Rectal smooth muscle tissue (tissue), 1 donor: ENCODE data around the gene CCDC73.
"Not testable (repeated sequence)": the region's sequence is repeated elsewhere in the genome, so short reads cannot be mapped to it uniquely, and the experiment has no call there.

Source experiments
- H3K27ac ChIP-seq: one replicate; pipeline ENCODE4 v1.7.0; 2013; ENCODE audit warnings: low read depth, low read length, inconsistent platforms
- H3K27me3 ChIP-seq: one replicate; pipeline ENCODE4 v1.7.0; 2013; ENCODE audit warnings: low read length; ENCODE audit not compliant: control insufficient read depth, insufficient read depth
- H3K36me3 ChIP-seq: one replicate; pipeline ENCODE4 v1.7.0; 2013; ENCODE audit warnings: low read length; ENCODE audit not compliant: control insufficient read depth, insufficient read depth
- H3K4me1 ChIP-seq: one replicate; pipeline ENCODE4 v1.7.0; 2013; ENCODE audit warnings: low read length; ENCODE audit not compliant: control insufficient read depth, insufficient read depth
- H3K4me3 ChIP-seq: one replicate; pipeline ENCODE4 v1.7.0; 2013; ENCODE audit warnings: low read length
- H3K9ac ChIP-seq: one replicate; pipeline ENCODE4 v1.7.0; 2013; ENCODE audit warnings: low read length

CCDC73 gene

GRCh38 chr11:32827276-32827675 lies 32.8 kb upstream of the CCDC73 start:
- H3K36me3 ChIP-seq = no peaks in the 10 kb centered on the region
- no peak overlapping the region for H3K4me3 ChIP-seq
- no peaks in the 10 kb centered on the region for H3K27me3 ChIP-seq
- H3K27ac ChIP-seq = no peak overlapping the region
- H3K9ac ChIP-seq = no peak overlapping the region
- no peaks in the 10 kb centered on the region for H3K4me1 ChIP-seq

- Histone ChIP-seq H3K27ac (no peak overlapping the region), H3K36me3 (no peaks in the 10 kb centered on the region), H3K9ac (no peak overlapping the region)
These were observed 31.7 kb upstream of the CCDC73 start for GRCh38 chr11:32826113-32826512.

GRCh38 chr11:32823617-32824016 lies 29.2 kb upstream of the CCDC73 start:
- H3K27ac ChIP-seq, H3K36me3 ChIP-seq, H3K27me3 ChIP-seq, H3K9ac ChIP-seq, H3K4me1 ChIP-seq, H3K4me3 ChIP-seq: not testable (repeated sequence)

More at GRCh38 chr11:32826113-32826512, 31.7 kb upstream of the CCDC73 start:
- no peak overlapping the region for H3K4me3 ChIP-seq
- no peaks in the 10 kb centered on the region for H3K27me3 ChIP-seq
- no peaks in the 10 kb centered on the region for H3K4me1 ChIP-seq

DNA sequence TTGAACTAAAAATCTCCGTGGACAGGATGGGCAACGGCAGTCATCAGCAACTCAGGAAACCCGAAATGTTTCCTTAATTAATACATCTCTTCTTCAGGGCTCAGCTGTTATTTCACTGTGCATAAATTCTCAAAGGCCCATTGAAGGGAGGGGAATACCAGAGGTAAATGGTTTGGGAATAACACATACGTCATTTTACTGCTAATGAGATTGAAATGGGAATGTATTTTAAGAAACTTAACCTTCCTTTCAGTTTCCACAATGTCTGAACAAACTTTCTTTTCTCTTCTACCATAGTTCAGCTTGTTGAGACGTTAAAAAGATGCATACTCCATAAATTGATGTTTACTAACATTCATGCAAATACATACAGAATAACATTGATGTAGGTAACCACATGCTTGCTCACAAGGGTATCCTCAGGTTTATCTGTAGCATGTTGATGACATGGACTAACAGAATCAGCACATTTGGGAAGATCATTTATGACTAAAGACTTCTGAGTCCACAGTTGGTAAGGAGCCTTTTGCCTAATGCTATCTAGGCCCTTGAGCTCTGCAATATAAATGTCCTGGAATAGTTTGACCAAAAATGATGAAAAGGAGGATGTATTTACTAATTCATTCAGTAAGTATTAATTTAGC lies 27.6 kb upstream of the CCDC73 start:
- Histone ChIP-seq H3K9ac (no peak overlapping the region), H3K27ac (no peak overlapping the region), H3K4me3 (no peak overlapping the region), H3K36me3 (no peaks in the 10 kb centered on the region), H3K4me1 (no peaks in the 10 kb centered on the region), H3K27me3 (no peaks in the 10 kb centered on the region)

GRCh38 chr11:32821517-32821916 lies 27.1 kb upstream of the CCDC73 start:
- Histone ChIP-seq H3K27me3 (no peaks in the 10 kb centered on the region), H3K4me3 (no peak overlapping the region), H3K4me1 (no peaks in the 10 kb centered on the region), H3K36me3 (no peaks in the 10 kb centered on the region), H3K27ac (no peak overlapping the region), H3K9ac (no peak overlapping the region)

DNA sequence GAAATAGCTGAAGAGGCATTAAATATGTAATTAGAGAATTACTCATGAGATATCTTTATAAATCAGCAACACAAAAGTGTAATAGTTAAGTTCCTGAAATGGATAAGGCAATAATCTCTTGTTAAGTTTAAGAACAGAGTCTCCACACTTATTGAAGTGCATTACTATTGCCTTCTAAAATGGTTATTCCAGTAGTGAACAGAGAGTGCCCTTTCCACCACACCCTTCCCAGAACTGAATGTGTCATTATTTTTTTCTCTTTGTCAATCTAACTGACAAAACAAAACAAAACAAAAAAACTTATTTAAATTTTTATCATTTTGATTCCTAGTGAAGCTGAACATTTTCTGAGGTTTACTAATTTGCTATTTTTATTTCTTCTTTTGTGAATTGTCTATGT lies 26.0 kb upstream of the CCDC73 start:
- Histone ChIP-seq H3K9ac (no peak overlapping the region), H3K4me3 (no peak overlapping the region), H3K27ac (no peak overlapping the region), H3K4me1 (no peaks in the 10 kb centered on the region), H3K27me3 (no peaks in the 10 kb centered on the region), H3K36me3 (no peaks in the 10 kb centered on the region)

- no peak overlapping the region for H3K27ac ChIP-seq
- H3K4me3 ChIP-seq = no peak overlapping the region
- H3K4me1 ChIP-seq = no peaks in the 10 kb centered on the region
- H3K36me3 ChIP-seq = no peaks in the 10 kb centered on the region
- H3K27me3 ChIP-seq = no peaks in the 10 kb centered on the region
- H3K9ac ChIP-seq = no peak overlapping the region
These were observed 24.7 kb upstream of the CCDC73 start for GRCh38 chr11:32819187-32819586.

DNA sequence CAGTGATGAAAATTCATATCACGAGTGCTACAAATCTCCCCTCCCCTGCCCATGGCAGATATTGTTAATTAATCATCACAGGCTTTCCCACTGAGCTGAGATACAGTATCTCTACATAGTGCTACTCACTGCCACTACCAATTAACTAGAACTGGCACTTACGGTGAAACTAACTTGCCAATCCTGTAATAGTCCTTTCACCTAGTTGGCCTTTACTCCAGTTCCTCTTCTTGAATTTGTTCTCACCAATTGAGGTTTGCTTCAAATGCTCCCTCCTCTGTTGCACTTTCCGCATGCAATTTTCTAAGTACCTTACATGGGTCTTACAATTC lies 23.4 kb upstream of the CCDC73 start:
- H3K9ac ChIP-seq = no peak overlapping the region
- no peaks in the 10 kb centered on the region for H3K4me1 ChIP-seq
- H3K4me3 ChIP-seq = no peak overlapping the region
- H3K27ac ChIP-seq = no peak overlapping the region
- no peaks in the 10 kb centered on the region for H3K36me3 ChIP-seq
- H3K27me3 ChIP-seq = no peaks in the 10 kb centered on the region

DNA sequence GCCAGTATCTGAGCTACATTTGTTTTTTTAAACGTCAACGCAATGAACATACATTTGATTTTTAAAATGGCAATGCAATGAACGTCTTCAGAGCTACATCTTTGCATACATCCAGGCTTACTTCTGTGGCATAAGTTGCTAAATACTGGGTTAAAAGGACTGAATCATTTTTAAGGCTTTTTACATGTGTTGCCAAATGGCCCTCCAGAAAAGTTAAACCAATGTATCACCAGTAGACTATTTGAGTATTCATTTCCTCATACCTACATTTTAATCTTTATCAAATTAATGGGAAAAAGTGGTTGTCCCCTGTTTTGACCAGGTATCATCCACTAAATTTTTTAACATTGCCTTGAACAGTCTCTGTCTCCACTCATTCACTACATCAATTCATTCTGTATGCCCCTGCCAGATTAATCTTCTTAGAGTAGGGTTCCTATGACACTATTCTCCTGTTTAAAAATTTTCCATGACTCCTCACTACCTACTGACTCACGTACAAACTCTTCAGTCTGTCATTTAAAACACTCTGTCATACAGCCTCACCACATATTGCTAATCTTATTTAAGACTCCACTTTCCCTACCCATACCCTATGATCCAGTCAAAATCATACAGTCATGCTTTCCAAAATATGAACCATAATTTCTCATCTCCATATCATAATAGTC lies 22.9 kb upstream of the CCDC73 start:
- Histone ChIP-seq H3K27me3 (no peaks in the 10 kb centered on the region), H3K4me3 (no peak overlapping the region)

DNA sequence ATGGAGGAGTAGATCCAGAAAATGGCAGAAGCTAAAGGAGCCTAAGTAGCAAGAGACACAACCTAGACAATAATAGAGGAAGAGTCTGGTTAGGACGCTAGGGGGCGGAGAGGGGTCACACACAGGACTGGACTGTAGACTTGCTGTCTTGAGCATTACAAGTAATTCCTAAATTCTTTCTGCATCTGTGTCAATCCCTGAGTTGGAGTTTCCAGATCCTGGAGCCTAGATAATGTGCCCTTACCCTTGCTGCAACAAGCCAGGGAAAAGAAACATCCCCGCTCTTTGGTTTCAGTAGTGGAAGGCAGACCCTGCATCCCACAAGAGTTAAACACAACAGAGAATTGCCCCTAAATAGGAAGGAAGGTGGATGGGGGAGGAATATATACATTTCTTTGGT lies 14.9 kb upstream of the CCDC73 start:
- H3K9ac ChIP-seq = no peak overlapping the region
- no peaks in the 10 kb centered on the region for H3K4me1 ChIP-seq
- no peak overlapping the region for H3K4me3 ChIP-seq
- no peaks in the 10 kb centered on the region for H3K36me3 ChIP-seq
- no peak overlapping the region for H3K27ac ChIP-seq
- no peaks in the 10 kb centered on the region for H3K27me3 ChIP-seq

More for the DNA sequence above, 22.9 kb upstream of the CCDC73 start:
- H3K36me3 ChIP-seq = no peaks in the 10 kb centered on the region
- H3K27ac ChIP-seq = no peak overlapping the region
- no peak overlapping the region for H3K9ac ChIP-seq
- H3K4me1 ChIP-seq = no peaks in the 10 kb centered on the region

- Histone ChIP-seq H3K36me3 (no peaks in the 10 kb centered on the region), H3K4me3 (no peak overlapping the region), H3K27me3 (no peaks in the 10 kb centered on the region), H3K27ac (no peak overlapping the region), H3K9ac (no peak overlapping the region), H3K4me1 (no peaks in the 10 kb centered on the region)
These were observed 2.0 kb upstream of the CCDC73 start for GRCh38 chr11:32796425-32796824.

DNA sequence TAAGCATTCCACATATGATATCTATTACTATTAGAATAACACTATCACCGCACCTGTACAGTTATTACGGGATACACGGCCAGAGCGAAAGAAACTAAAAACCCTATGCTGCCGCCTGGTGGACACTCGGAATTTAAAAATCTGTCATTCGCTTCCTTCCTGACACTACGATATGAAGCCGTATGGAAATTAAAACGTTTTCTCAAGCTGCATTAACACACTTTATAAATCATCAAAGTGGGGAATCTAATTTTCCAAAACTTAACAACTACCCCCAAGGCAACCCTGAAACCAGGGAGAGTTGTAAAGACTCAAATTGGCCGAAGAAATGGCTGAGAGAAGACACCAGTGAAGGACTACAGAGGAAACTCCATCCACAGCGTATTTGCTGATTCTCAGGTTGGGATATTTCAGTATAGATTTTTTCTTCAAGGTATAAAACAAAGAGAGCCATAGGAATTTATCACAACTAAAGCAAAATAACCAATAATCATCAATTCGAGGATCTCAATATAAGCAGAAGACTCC lies 1.4 kb downstream of the CCDC73 start:
- Histone ChIP-seq H3K27me3 (no peaks in the 10 kb centered on the region), H3K27ac (no peak overlapping the region), H3K4me3 (peak overlapping the region; percentile 36), H3K4me1 (no peaks in the 10 kb centered on the region), H3K36me3 (no peaks in the 10 kb centered on the region), H3K9ac (no peak overlapping the region)
